GM21737 (cell line): ENCODE measurements around the gene CGN.

ENCODE experiments used
- ATAC-seq: cut with Tn5 transposase; IDR thresholded peaks from one replicate; pipeline ENCODE4 v1.9.1; 2021; ENCODE audit warnings: mild to moderate bottlenecking, moderate library complexity; ENCODE audit not compliant: unreplicated experiment

The CGN gene

DNA sequence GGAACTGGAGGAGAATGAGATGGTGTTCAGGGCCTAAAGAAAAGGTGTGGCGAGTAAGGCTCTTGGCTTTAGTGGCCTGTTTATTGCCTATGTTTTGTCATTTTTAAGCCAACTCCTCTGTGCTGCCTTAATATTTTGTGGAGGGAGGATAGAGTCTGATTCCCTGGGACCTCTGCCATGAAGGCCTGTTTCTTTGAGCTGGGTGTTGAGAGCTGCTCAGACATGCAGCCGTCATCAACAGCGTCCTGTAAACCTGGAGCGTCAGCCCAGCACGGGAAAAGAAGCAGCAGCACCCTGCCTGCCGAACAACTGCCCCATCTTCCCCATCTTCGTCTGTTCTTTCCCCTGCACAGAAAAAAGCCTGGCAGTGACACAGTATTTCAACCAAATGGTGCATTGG, 73.6 kb downstream of the CGN start:
- no peak for ATAC-seq

DNA sequence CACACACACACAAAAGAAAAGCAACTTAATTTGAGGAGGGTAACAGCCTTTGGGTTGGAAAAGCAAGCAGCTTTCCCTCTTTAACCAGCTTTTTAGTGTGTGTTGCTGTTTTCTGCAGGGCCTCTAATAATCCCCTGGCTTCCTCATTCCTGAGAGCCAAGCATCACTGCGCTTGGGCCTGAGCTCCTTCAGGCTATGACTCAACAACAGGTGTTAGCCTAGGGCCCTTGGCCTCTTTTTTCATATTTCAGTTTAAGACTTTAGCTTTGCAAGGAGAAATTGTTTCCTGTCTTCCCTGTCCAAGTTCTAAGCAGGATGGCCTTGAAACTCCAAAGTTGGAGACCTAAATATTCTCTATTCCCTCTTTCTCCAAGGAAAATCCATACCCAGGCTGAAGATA, 74.4 kb downstream of the CGN start:
- ATAC-seq, result no peak
